Bronchial epithelial cell (primary cell): ENCODE results near the gene RGPD6. TPM values are rescaled to one million over a fixed set of nuclear protein-coding genes. Genes with fewer than 3 reads are reported as not detected.
"Not testable (repeated sequence)": the region's sequence is repeated elsewhere in the genome, so short reads cannot be mapped to it uniquely, and the experiment has no call there.

Experiments used
- DNase-seq: peaks from one replicate; pipeline ENCODE4 v3.0.0-alpha.2; 2010; ENCODE audit warnings: low read depth
- FAIRE-seq: peaks from 2 replicates; lab custom pipeline; 2011; peaks lifted over from hg19 to GRCh38; lab: Jason Lieb, UNC
- H3K27me3 ChIP-seq: 2 replicates; pipeline ENCODE4 v1.5.1; 2011; ENCODE audit warnings: low read length; ENCODE audit not compliant: control insufficient read depth, insufficient read depth
- H3K36me3 ChIP-seq: 2 replicates; pipeline ENCODE4 v1.5.1; 2011; ENCODE audit warnings: low read length; ENCODE audit not compliant: control insufficient read depth, insufficient read depth
- H3K4me3 ChIP-seq: 2 replicates; pipeline ENCODE4 v1.5.1; 2011; ENCODE audit warnings: mild to moderate bottlenecking, low read depth, low read length, control low read depth
- total RNA-seq: library from RNA; depleted of rRNA; stranded (reverse); fragments of >200 nt; gene quantifications from 2 replicates; pipeline ENCODE4 v1.2.1, GENCODE V29; 2014

RGPD6 gene
- 15.5 and 45.6 TPM in 2 replicates for total RNA-seq

DNA sequence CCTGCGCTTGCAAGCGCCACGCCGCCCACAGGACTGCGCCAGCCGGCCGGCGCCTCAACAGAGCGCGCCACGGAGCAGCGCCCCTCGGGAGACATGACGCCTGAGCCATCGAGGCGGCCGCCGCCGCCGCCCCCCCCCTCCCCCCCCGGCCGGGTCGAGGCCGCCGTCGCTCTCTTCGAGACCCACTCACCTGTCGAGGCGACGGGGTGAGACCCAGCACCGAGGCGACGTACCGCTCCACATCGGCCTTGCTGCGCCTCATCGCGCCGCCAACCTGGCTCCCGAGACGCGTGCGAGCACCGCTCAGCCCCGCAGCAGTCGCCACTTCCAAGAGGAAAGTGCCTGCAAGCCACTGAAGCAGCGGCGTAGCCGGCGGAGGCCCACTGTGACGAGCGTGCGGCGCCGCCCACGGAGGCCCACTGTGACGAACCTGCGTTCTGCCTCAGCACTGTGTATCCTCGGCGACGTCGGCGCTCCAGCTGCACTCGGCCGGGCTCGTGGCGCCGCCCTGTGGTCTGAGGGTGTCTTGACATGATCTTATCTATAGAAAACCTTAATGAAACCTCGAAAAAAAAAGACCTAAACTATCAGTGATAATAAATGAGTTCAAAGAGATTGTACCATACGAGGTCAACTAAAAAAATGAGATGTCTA, at the start of gene RGPD6:
Gene RGPD6, minus strand, starts transcription at position 460 of the 654 bp plus-strand sequence. Its CDS starts 198 bp downstream, at position 262.
- not testable (repeated sequence) for H3K36me3 ChIP-seq, H3K27me3 ChIP-seq, FAIRE-seq, DNase-seq
- H3K4me3 ChIP-seq: peak within 1 kb of the TSS; percentile 22

- DNase-seq, FAIRE-seq, H3K27me3 ChIP-seq, H3K36me3 ChIP-seq, H3K4me3 ChIP-seq: not testable (repeated sequence)
Measured at GRCh38 chr2:110619326-110619939, 42.4 kb upstream of the RGPD6 start.

- not testable (repeated sequence) for FAIRE-seq, H3K36me3 ChIP-seq, DNase-seq, H3K4me3 ChIP-seq, H3K27me3 ChIP-seq
Measured at GRCh38 chr2:110613927-110614326, 36.9 kb upstream of the RGPD6 start.

GRCh38 chr2:110610613-110611250, 33.7 kb upstream of the RGPD6 start:
- not testable (repeated sequence) for FAIRE-seq

GRCh38 chr2:110609843-110610612, 33.0 kb upstream of the RGPD6 start:
- H3K27me3 ChIP-seq, H3K4me3 ChIP-seq, FAIRE-seq, DNase-seq, H3K36me3 ChIP-seq: not testable (repeated sequence)

More at GRCh38 chr2:110610613-110611250, 33.7 kb upstream of the RGPD6 start:
- H3K4me3 ChIP-seq, H3K36me3 ChIP-seq, H3K27me3 ChIP-seq, DNase-seq: not testable (repeated sequence)

GRCh38 chr2:110608788-110609502, 31.9 kb upstream of the RGPD6 start:
- FAIRE-seq, H3K36me3 ChIP-seq, H3K27me3 ChIP-seq, H3K4me3 ChIP-seq, DNase-seq: not testable (repeated sequence)

DNA sequence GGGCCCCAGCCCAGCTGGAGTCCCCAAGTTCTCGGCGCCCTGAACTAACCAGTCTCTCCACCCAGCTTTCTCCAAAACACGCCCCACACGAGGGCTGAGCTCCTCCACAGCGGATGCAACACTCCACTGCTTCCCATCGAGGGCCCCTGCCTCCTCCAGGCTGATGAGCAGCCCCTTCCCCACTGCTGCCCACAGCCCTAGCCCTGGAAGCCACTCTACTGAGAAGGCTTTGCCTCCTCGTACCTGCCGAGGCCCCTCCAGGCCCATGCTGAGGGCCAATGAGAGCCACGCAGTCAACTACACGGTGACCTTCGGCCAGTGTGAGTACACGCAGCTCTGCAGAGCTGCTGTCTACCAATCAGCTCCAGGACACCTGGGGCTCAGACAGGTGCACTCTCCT, 28.0 kb upstream of the RGPD6 start:
- H3K4me3 ChIP-seq, DNase-seq, H3K36me3 ChIP-seq, FAIRE-seq, H3K27me3 ChIP-seq: not testable (repeated sequence)

- not testable (repeated sequence) for DNase-seq
Measured at GRCh38 chr2:110603917-110604591, 27.0 kb upstream of the RGPD6 start.

DNA sequence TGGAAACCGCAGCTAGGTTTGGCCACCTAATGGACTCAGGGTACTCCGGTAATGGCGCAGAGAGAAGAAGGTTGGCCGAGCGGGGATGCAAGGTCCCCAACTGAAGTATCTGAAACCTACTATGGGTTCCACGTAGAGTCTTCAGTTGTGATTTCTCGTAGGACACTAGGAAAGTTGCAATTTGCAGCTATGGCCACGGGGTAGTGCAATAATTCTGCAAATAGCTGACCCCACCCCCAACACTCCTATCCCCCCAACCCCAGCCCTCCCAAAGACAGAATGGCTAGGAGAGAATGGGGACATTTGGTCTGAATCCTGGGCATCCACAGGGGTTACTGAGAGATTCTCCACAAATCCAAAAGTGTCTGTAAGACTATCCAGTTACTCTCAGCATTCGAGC, 25.1 kb upstream of the RGPD6 start:
- FAIRE-seq, H3K4me3 ChIP-seq, DNase-seq, H3K36me3 ChIP-seq, H3K27me3 ChIP-seq: not testable (repeated sequence)

More at GRCh38 chr2:110603917-110604591, 27.0 kb upstream of the RGPD6 start:
- not testable (repeated sequence) for H3K4me3 ChIP-seq, H3K36me3 ChIP-seq, H3K27me3 ChIP-seq, FAIRE-seq

- DNase-seq, H3K36me3 ChIP-seq, H3K27me3 ChIP-seq, FAIRE-seq, H3K4me3 ChIP-seq: not testable (repeated sequence)
Measured at GRCh38 chr2:110591973-110592372, 15.0 kb upstream of the RGPD6 start.

DNA sequence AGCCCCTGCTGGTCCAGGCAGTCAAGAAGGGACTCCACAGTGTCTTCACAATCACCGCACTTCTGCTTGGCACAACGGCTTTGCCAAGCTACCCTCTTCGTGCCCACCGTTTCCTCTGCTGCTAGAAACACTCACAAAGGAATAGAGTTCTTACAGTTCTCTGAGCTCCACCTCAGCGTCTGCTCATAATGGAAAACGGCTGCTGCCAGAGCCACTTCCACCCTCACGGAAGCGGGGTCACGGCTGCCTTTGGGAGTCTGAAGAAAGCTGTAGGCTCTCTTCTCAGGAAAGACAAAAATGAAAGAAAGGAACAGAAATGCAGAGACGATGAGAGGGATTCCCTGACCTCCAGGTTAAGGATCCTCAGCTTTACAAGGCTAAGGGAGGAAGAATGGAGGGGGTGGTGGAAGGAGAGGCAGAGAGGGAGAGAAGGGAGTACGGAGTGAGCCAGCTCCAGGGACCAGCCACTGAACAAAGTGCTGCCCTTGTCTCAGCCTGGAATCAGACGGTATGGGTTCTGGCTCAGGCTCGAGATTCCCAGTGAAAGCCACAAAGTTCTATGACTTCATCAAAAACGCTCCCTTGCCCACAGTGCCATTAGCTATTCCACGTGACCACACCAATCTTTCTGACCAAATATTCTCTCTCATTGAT, 12.8 kb upstream of the RGPD6 start:
- DNase-seq, H3K36me3 ChIP-seq, H3K27me3 ChIP-seq, FAIRE-seq, H3K4me3 ChIP-seq: not testable (repeated sequence)

- not testable (repeated sequence) for H3K27me3 ChIP-seq, DNase-seq, FAIRE-seq, H3K36me3 ChIP-seq, H3K4me3 ChIP-seq
Measured at GRCh38 chr2:110588520-110588919, 11.5 kb upstream of the RGPD6 start.
